ENCODE data around the gene ADGRG3. TPM values are rescaled to one million over a fixed set of nuclear protein-coding genes. Genes with fewer than 3 reads are reported as not detected.

The ADGRG3 gene
- total RNA-seq, 1 donor from 2014 or later: not detected

- Histone ChIP-seq H3K27ac (peak overlapping the region; percentile 64 to 68), H3K4me1 (peaks cover 9 to 18% of the 10 kb centered on the region in 2 donors), H3K9me3 (no peaks in the 10 kb centered on the region), H3K27me3 (no peaks in the 10 kb centered on the region), H3K4me3 (peak overlapping the region; percentile 82 to 91), H3K36me3 (no peaks in the 10 kb centered on the region)
- no peak for TF ChIP-seq CTCF (IDR thresholded peaks at IDR 0.05)
- intact Hi-C loops (cut with DNase I): loop anchor here (10.0 kb wide), 5 partner anchors 292 to 1312 kb away; partner anchors contain the start of genes AMFR, ARL2BP, CIAPIN1 and COQ9
- DNase-seq (ENCODE audit: low spot score in 2 of 2): no peak
Measured at GRCh38 chr16:57736419-57737351, 68.6 kb downstream of the ADGRG3 start.

GRCh38 chr16:57738844-57739243, 70.7 kb downstream of the ADGRG3 start:
- no peak for TF ChIP-seq CTCF (IDR thresholded peaks at IDR 0.05)
- Histone ChIP-seq H3K9me3 (no peaks in the 10 kb centered on the region), H3K4me3 (no peak overlapping the region), H3K4me1 (peaks cover 9 to 18% of the 10 kb centered on the region in 2 donors), H3K27ac (no peak overlapping the region), H3K27me3 (no peaks in the 10 kb centered on the region), H3K36me3 (peaks cover 2 to 4% of the 10 kb centered on the region in 2 donors)
- DNase-seq (ENCODE audit: low spot score in 2 of 2): no peak
- intact Hi-C loops (cut with DNase I): loop anchor here (10.0 kb wide), 5 partner anchors 294 to 1314 kb away; partner anchors contain the start of genes AMFR, ARL2BP, CIAPIN1 and COQ9

Other genes with a start within 250 kb of the ADGRG3 start
- 28.7 TPM for gene CIAPIN1, start 220.9 kb upstream of the ADGRG3 start, total RNA-seq
- gene COQ9, start 220.8 kb upstream of the ADGRG3 start, total RNA-seq: 35.7 TPM
- 110 TPM for gene POLR2C, start 205.6 kb upstream of the ADGRG3 start, total RNA-seq
- 40.2 TPM for gene DOK4, start 181.8 kb upstream of the ADGRG3 start, total RNA-seq
- gene CCDC102A, start 131.7 kb upstream of the ADGRG3 start, total RNA-seq: 13.7 TPM
- not detected for gene ADGRG5, start 125.7 kb upstream of the ADGRG3 start, total RNA-seq
- 343 TPM for gene ADGRG1, start 39.7 kb upstream of the ADGRG3 start, total RNA-seq
- not detected for gene DRC7, start 26.5 kb downstream of the ADGRG3 start, total RNA-seq
- gene KATNB1, start 67.5 kb downstream of the ADGRG3 start, total RNA-seq: 35.3 TPM
- 54.9 TPM for gene KIFC3, start 134.2 kb downstream of the ADGRG3 start, total RNA-seq

All from ascending aorta (tissue), 2 donors.